Stimulated activated CD4-positive, alpha-beta T cell treated with anti-CD3 and anti-CD28 coated beads, Interleukin-15, amount 100 ng/mL, for 24 hours (primary cell): ENCODE measurements around the gene RNF135.
A peak's percentile ranks its signal among the peaks of the same experiment; 100 is the strongest.
"Not testable (repeated sequence)": the region's sequence is repeated elsewhere in the genome, so short reads cannot be mapped to it uniquely, and the experiment has no call there.

Experiments used
- DNase-seq: peaks from one replicate; pipeline ENCODE4 v3.0.0-alpha.2; 2020

Gene RNF135

DNA sequence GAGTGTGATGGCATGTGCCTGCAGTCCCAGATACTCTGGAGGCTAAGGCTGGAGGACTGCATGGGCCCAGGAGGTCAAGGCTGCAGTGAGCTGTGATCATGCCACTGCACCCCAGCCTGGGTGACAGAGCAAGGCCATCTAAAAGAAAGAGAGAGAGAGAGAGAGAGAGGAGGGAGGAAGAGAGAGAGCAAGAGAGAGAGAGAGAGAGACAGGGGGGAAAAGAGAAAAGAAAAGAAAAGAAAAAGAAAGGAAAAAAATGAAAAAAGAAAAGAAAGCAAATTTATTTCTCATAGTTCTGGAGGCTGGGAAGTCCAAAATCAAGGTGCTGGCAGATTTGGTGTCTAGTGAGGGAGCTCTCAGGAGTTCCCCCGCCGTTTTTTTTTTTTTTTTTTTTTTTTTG is 33.3 kb downstream of the RNF135 start:
- DNase-seq: no peak

DNA sequence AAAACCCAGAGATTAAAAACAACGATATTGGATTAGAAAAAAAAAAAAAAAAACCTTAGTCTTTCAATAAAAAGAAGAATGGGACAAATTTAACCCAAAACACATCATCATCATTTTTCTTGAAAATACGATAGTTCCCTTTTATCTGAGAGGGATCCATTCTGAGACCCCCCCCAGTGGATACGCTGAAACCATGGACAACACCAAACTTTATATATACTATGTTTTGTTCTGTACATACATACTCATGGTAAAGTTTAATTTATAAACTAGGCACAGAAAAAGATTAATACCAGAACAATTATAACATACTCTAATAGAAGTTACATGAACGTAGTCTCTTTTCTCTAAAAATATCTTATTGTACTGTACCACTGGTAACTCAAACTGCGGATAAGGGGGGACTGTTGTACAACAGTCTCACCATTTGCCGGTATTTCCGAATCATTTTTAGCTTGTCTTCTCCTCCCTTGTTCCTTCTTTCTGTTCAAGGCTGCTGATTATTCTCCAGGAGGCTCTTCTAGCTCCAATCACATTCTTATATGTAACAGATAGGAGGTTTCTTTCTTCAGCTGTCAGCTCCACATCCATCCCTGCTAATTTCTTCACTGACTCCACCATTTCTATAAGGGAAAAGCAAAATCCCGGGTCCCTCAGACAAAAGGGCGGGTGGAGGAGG is 37.0 kb downstream of the RNF135 start:
- DNase-seq: no peak

DNA sequence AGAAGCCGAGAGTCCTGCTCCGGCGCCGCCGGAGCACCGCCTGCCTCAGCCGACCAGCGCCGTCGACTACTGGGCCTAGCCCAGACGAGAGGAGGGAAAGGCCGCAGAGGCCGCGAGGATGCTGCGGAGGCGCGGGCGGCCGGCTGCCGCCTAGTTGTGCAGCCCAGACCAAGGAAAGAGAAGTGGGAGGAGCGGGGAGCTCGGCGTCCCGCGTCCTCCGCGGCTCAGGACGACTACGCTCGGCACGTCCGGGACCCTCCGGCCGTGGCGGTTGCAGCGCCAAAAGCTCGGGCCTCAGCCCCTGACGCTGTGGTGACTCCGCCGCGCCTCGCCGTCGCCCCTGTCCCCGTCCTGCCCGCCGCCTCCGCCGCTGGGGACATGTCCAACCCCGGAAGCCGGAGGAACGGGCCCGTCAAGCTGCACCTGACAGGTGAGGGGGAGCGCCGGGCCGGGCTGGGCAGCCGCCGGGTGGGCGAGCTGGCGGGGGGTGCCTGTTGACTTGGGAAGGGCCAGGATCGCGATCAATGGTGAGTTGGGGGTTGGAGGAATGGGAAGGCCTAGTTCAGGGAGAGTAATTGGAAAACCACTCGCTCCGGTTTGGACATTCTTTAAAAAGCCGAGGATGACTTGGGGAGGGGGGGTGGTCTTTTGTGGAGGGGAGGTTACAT is 37.7 kb downstream of the RNF135 start:
- peak; percentile 69 for DNase-seq

DNA sequence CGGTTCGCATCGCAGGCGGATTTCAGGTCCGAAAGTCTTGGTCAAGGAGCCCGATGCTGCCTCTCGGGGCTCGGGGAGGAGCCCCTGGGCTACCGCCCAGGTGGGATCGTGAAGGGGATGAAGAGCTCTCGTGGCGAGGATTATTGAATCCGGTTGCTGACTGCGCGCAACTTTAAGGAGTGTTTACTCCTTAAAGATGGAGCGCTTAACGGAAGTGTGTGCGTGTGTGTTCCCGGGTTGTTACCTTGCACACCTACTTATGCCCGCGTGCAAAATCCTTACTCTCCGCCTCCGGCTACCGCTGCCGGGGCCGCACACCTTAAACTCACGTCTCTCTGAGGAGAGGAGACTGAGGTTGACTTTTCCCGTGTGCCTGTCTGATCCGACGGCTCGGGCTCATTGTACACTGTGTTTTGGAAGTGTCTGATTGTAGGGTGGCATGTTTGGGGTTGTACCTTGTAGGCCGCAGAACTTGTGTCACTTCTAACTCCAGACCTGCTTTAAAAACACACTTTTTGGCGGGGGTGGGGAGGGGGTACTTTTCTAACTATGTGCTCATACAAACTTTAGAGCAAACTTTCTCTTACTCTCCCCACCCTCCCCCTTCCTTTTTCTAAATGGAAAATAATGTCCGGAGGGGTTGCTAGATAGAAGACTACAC is 38.3 kb downstream of the RNF135 start:
- DNase-seq: peak; percentile 23

DNA sequence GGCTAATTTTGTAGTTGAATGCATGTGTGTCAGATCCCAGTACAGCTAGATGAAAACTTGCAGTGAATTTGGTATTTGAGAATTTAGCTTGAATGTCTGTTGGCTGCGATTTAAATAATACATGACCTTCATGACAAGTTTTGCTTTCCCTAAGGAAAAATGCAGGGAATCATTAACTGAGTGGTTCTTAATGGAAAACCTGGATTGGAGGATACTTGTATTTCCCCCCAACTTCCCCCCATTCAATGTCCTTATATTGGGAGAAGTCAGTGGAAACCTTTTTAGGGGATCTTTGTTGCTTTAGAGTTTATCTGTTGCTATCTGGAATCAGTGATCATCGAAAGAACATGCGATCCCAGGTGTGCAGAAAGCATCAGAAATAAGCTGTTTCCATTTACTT is 39.2 kb downstream of the RNF135 start:
- DNase-seq: not testable (repeated sequence)

DNA sequence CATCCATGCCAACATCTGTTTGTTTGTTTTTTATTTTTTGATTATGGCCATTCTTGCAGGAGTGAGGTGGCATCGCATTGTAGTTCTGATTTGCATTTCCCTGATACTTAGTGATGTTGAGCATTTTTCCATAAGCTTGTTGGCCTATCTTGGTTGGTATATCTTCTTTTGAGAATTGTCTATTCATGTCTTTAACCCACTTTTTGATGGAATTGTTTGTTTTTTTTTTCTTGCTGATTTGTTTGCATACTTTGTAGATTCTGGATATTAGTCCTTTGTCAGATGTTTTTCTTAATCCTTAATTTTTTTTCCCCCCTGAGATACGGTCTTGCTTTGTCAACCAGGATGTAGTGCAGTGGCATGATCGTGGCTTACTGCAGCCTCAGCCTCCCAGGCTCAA is 43.0 kb downstream of the RNF135 start:
- DNase-seq: no peak

DNA sequence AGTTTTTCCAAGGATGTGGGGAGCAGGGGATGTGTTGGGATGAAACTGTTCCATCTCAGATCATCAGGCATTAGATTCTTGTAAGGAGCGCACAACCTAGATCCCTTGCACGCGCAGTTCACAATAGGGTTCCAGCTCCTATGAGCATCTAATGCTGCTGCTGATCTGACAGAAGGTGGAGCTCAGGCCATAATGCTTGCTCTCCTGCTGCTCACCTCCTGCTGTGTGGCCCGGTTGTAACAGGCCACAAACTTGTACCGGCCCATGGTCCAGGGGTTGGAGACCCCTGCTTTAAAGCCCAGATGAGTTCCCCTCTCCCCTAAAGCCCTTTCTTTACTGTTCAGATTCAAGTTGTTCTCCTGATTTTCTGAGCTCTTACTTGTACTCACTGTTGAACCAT is 44.8 kb downstream of the RNF135 start:
- no peak for DNase-seq

DNA sequence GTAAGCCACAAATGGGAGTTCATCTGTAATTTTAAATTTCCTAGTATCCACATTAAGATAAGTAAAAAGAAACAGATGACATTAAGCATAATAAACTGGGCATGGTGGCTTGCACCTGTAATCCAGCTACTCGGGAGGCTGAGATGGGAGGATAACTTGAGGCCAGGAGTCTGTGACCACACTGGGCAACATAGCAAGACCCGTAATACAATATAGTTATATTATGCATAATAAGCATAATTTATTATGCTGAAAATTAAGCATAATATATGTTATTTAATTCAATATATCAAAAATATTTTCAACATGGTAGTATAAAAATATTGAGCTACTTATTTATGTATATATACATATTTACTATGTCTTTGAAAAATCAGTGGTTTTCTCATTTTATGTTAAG is 48.2 kb downstream of the RNF135 start:
- no peak for DNase-seq

DNA sequence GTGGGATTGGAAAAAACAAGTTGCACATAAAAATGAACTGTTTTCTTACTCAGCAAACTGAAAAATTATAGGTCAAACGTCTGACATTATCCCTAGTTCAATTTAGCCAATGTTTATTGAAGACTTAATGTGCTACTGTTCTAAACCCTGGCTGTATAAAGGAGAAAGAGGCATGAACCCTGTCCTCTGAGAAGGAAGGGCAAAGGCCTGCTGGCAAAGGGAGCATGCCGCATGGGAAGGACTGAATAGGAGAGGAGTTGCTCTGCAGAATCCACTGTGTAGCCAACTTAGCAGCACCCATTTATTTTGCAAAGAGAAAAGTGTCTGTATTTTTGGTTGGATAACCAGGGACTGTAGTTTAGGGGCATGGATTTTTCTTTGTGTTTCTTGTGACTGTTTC is 52.3 kb downstream of the RNF135 start:
- DNase-seq: not testable (repeated sequence)

DNA sequence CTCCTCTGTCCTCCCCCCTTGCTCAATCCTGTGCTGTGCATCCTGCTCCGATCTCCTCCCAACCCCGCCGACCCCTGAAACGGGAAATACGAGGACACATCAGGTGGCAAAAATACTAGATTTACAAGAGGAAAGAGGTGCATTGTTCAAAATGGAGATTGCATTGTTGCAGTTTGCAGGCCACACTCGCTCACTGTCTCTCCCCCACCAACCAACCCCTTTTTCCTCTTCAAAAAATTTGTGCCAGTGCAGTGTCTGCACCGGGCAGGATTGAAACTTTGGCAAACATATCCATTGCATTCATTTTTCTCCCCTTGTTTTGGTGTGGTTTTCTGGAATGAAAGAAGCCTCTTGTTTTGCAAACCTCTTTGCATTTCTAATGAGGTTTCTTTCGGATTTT is 61.0 kb downstream of the RNF135 start:
- no peak for DNase-seq

DNA sequence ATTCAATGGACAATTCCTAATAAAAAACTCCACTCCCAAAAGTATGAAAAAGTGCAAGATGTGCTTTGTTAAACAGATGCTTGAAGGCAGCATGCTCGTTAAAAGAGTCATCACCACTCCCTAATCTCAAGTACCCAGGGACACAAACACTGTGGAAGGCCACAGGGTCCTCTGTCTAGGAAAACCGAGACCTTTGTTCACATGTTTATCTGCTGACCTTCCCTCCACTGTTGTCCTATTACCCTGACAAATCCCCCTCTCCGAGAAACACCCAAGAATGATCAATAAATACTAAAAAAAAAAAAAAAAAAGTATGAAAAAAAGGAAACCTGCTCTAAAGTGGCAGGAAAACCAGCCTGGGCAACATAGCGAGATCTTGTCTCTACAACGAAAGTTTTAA is 64.8 kb downstream of the RNF135 start:
- DNase-seq: not testable (repeated sequence)

DNA sequence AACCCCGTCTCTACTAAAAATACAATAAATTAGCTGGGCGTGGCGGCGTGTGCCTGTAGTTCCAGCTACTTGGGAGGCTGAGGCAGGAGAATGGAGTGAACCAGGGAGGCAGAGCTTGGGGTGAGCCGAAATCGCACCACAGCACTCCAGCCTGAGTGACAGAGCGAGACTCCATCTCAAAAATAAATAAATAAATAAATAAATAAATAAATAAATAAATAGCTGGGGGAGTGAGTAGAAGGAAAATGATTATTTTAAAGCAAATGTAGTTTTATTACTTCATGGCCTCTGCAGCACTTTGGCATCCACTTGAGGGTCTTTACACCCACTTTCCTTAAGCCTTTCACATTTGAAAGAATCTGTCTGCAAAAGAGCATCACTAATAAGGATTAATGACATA is 70.0 kb downstream of the RNF135 start:
- DNase-seq: not testable (repeated sequence)

DNA sequence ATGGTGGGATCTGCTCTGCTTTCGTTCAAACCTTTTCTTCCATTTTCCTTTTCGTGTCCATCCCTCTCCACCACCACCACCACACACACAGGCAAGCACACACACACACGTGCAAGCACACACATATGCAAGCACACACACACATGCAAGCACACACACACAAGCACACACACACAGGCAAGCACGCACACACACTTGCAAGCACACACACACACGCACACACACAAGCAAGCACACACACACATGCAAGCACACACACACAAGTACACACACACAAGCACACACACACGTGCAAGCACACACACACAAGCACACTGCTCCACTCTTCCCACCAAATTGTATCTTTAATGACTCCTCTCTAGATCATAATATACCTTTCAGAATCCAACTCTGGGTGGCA is 71.5 kb downstream of the RNF135 start:
- DNase-seq: not testable (repeated sequence)

DNA sequence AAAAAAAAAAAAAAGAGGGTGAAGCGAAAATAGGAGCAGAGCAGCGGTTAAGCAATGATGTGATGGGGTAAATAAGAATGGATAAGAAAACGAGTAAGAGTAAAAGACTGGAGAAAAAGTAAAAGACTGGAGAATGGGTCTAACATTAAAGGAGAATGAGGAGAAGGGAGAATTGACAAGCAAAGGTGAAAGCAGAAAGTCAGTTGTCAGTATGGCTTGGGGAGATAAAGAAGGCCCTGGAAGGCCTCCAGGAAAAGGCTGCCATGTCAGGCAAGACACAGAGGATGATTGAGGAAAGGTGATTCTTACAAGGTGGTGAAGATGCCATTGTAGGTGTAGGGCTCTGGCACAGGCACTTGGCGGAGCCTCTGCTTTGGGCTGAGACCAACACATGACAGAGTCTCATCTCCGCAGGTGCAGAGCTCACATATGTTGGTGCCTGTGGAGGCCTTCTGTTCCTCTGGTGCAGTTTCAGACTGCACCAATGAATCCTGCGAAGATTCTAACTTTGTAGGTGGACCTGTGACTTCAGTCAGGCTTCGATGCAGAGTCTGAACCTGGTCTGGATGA is 76.1 kb downstream of the RNF135 start:
- DNase-seq: not testable (repeated sequence)

DNA sequence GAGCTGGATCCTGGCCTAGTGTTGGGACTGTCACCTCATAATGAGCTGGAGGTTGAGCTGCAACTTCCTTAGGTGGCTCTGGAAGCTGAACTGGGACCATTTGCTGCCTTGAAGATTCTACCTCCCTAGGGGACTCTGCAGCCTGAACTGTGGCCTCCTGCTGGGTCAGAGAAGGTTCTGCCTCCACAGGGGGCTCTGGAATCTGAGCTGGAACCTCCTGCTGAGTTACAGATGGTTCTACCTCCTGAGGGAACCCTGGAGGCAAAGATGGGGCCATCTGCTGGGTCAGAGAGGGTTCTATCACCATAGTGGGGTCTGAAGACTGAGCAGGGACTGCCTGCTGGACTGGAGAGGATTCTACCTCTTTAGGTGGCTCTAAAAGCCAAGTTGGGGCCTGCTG is 77.3 kb downstream of the RNF135 start:
- no peak for DNase-seq

DNA sequence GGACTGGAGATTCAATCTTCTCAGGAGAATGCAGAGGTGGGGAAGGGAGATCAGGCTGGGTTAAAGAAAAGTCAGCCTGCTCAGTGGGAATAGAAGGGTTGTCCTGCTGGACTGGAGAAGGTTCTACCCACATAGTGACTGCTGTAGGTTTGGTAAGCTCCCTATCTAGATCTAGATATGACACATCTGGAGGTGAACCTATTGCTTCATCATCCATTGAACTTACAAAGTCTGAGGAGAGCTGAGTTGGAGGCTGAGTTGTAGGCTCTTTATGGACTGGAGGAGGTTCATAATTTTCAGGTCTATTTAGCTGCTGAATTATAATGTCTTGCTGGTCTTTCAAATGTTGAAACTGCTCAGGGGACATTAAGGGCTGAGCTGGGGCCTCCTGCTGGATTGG is 77.9 kb downstream of the RNF135 start:
- DNase-seq: no peak
